Measurements from ENCODE around the gene MORF4L1.

- no peak for TF ChIP-seq POLR2A (IDR thresholded peaks at IDR 0.05; ENCODE audit: low read depth, low read length)
- TF ChIP-seq TAF1 (IDR thresholded peaks at IDR 0.05; ENCODE audit: borderline replicate concordance, low read depth, low read length) = no peak
Measured at GRCh38 chr15:78855746-78856145, 16.9 kb upstream of the MORF4L1 start.
